ENCODE measurements around the gene HMGCR. TPM values are rescaled to one million over a fixed set of nuclear protein-coding genes. Genes with fewer than 3 reads are reported as not detected.
A peak's percentile ranks its signal among the peaks of the same experiment; 100 is the strongest.

Gene HMGCR
- total RNA-seq, 1 experiment from 2014 or later, result 178 TPM

GRCh38 chr5:75351139-75351926 lies 14.3 kb downstream of the HMGCR start:
- H3K79me2 ChIP-seq (ENCODE audit: insufficient read depth, low read length), result no peaks in the 10 kb centered on the region
- H4K20me1 ChIP-seq (ENCODE audit: control insufficient read depth, insufficient read depth, insufficient read length), result no peaks in the 10 kb centered on the region
- H3K23me2 ChIP-seq (ENCODE audit: insufficient read length, low read depth, low read length, poor library complexity, severe bottlenecking), result no peaks in the 10 kb centered on the region
- no peak overlapping the region for H2BK5ac ChIP-seq (ENCODE audit: insufficient read length, low read length)
- no peak overlapping the region for H3K18ac ChIP-seq (ENCODE audit: insufficient read length, low read depth, low read length)
- Mint-ChIP-seq H3K4me3 (no peak overlapping the region), H3K27me3 (ENCODE audit: low read depth) (no peaks in the 10 kb centered on the region), H3K9me3 (no peaks in the 10 kb centered on the region), H3K4me1 (no peaks in the 10 kb centered on the region), H3K36me3 (ENCODE audit: insufficient read depth in 1 of 3, low read depth in 3 of 3) (peaks cover 59 to 88% (median 86%) of the 10 kb centered on the region in 3 experiments; a peak in 6 of 7 replicates), H3K27ac (peak overlapping the region in 1 of 3 experiments; percentile 24; a peak in 1 of 7 replicates)
- TF ChIP-seq CTCF (conservative IDR thresholded peaks at IDR 0.05), result no peak
- no peak overlapping the region for H3K27ac ChIP-seq (ENCODE audit: insufficient read length, low read depth, low read length)
- no peak overlapping the region for H2BK120ac ChIP-seq (ENCODE audit: low read depth, low read length, poor library complexity, severe bottlenecking)
- H2BK12ac ChIP-seq (ENCODE audit: insufficient read length, low read depth, low read length), result no peak overlapping the region
- no peaks in the 10 kb centered on the region for H3K27me3 ChIP-seq (ENCODE audit: insufficient read depth, low read length)
- H3K14ac ChIP-seq (ENCODE audit: insufficient read depth, low read length), result no peak overlapping the region
- no peak overlapping the region for H3K9ac ChIP-seq (ENCODE audit: extremely low read depth, insufficient read length, low read length)
- no peaks in the 10 kb centered on the region for H3K9me3 ChIP-seq (ENCODE audit: control insufficient read depth, low read depth, low read length)
- no CpG with 5 or more reads among the region's 7 CpGs for WGBS (ENCODE audit: extremely low coverage, insufficient read length, low lambda C conversion rate)
- H2BK15ac ChIP-seq (ENCODE audit: low read depth, low read length), result no peak overlapping the region
- no peak overlapping the region for H2BK20ac ChIP-seq (ENCODE audit: low read depth, low read length, poor library complexity, severe bottlenecking)
- no peak for DNase-seq
- no peak overlapping the region for H4K91ac ChIP-seq (ENCODE audit: insufficient read length, low read depth, low read length)
- H3K23ac ChIP-seq (ENCODE audit: insufficient read length, low read depth, low read length), result no peak overlapping the region
- H3K4ac ChIP-seq (ENCODE audit: low read depth, low read length), result no peak overlapping the region
- no peak overlapping the region for H2AK5ac ChIP-seq (ENCODE audit: insufficient read length, low read length)
- H3K79me1 ChIP-seq (ENCODE audit: insufficient read depth, low read depth, low read length, poor library complexity, severe bottlenecking), result no peaks in the 10 kb centered on the region
- no peak overlapping the region for H4K5ac ChIP-seq (ENCODE audit: insufficient read length, low read depth, low read length)
- no peak overlapping the region for H3T11ph ChIP-seq (ENCODE audit: low read length)
- no peak overlapping the region for H2AFZ ChIP-seq (ENCODE audit: low read length)
- H3K56ac ChIP-seq (ENCODE audit: insufficient read length, low read depth, low read length), result no peak overlapping the region
- no peaks in the 10 kb centered on the region for H3K4me1 ChIP-seq (ENCODE audit: insufficient read depth, low read length)
- H3K4me2 ChIP-seq (ENCODE audit: insufficient read depth, insufficient read length, low read length), result no peak overlapping the region
- no peak overlapping the region for H4K8ac ChIP-seq (replicated peaks; ENCODE audit: insufficient read length, low read depth, low read length)
